ENCODE data around the gene PRKX.
"Not testable (repeated sequence)": the region's sequence is repeated elsewhere in the genome, so short reads cannot be mapped to it uniquely, and the experiment has no call there.

The PRKX gene

DNA sequence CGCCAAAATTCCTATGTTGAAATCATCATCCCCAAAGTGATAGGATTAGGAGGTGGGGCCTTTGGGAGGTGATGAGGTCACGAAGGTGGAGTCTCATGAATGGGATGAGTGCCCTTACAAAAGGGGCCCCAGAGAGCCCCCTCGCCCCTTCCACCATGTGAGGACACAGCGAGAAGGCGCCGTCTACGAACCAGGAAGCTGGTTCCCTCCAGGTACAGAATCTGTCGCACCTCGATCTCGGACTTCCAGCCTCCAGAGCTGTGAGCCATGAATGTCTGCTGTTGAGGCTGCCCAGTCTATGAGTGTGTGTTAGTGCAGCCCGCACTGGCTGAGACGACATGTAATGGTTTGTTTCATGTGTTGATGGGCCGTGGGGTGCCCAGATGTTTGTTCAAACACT, 60.3 kb downstream of the PRKX start:
- no peak for DNase-seq

DNA sequence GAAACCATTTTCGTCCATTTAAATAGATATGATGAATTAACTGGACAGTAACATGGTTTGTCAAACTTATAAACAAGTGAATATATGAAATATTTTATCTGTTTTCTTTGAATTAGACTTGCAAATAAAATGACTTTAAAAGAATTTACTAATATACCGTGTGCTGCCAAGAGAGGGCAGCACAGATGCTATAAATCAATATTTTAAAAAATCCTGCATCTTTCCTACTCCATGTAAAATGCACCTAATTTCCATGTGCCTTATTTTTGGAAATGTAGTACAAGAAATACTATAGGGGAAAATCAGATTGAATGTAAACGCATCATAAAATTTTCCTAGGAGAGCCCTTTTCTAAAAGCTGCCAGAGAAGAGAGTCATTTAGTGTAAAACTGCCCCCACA, 62.2 kb downstream of the PRKX start:
- DNase-seq: no peak

DNA sequence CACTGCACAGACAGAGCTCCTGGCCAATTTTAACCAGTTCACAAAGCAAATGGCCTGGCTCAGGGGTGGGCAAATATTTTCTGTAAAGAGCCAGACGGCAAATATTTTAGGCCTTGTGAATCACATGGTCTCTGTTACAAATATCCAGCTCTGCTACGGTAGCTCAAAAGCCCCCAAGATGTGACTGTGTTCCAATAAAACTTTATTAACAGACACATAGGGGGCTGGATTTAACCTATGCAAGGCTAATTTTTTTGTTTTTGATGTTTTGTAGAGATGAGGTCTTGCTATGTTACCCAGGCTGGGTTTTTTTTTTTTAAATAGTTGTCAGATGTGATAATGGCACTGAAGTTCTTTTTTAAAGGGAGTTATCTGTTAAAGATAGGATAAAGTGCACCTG, 65.4 kb downstream of the PRKX start:
- DNase-seq: no peak

DNA sequence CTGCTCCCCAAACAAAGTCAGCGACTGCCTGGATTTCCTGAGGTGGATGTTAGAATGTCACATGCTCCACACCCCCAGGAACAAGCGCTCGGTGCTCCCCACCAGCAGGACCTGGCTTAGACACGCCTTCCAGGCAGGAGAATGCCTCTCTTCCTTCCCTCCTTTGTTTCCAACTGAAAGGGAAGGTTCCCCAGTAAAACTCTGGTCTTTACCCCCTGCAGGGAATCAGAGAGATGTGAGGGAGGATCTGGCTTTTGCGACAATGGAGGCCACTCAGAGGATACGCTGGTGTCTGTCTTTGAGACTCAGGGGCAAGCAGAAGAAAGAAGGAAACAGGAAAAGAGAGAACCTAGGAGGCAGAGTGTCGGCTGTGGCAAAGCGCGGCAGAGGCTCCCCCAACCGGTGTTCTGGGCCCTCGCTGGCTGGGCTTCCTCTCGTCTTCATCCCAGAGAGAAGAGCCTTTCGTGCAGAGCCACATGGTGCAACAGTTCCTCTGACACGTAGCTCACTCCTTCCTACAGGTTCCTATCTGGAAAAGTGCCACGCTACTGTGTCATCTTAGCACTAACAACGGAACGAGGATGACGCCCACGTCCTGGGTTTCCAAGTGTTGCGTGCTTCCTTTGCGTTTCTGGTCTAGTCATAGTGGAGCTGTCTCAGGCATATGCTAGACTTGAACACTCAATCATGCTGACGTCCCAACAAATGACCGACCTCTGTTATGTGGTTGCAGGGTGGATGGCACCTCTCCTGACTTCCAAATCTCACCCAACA, 73.4 kb downstream of the PRKX start:
- peak in 1 of 51 donors; percentile 6 for DNase-seq

DNA sequence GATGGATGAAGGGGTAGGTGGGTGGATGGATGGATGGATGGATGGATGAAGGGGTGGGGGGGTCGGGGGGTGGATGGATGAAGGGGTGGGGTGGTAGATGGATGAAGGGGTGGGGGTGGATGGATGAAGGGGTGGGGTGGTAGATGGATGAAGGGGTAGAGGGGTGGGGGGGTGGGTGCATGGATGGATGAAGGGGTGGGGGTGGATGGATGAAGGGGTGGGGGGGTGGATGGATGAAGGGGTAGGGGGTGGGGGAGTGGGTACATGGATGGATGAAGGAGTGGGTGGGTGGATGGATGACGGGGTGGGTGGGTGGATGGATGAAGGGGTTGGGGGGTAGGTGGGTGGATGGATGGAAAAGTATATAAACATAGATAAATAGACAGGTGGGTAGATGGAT, 74.2 kb downstream of the PRKX start:
- peak in 1 of 51 donors; percentile 5 for DNase-seq

DNA sequence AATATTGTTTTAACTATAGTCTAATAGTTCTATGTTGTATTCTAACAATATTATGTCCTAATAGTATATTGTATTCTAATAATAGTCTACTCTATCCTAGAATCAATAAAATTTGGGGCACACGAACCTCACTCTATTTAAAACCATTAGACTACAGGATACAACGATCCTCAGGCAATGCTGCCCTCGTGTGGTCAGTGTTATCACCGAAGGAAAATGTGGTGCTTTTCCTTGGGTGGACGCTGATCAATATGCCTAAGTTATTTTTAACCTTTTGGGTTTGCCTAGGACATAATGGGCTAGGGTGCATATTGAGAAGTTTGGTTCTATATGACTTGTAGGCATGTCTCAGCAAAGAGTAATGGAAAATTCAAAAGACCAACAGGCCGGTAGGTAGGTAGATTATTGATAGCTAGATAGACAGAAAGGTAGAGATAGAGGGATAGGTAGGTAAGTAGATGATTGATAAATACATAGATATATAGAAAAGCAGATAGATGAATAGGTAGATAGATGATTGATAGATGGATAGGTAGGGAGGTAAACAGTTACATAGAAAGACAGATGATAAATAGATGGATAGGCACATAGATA, 75.1 kb downstream of the PRKX start:
- DNase-seq: peak in 16 of 51 donors; percentile 0 to 33 (median 3)

DNA sequence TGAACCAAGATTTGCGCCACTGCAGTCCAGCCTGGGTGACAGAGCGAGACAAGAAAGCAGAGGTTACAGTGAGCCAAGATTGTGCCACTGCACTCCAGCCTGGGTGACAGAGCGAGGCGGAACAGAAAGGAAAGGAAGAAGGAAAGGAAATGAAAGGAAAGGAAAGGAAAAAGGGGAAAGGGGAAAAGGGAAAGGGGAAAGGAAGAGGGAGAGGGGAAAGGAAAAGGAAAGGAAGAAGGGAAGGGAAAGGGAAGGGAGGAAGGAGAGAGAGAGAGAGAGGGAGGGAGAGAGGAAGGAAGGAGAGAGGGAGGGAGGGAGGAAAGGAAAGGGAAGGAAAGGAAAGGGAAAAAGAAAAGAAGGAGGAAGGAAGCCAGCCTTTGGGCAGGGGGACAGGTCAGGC, 76.6 kb downstream of the PRKX start:
- no peak for DNase-seq

DNA sequence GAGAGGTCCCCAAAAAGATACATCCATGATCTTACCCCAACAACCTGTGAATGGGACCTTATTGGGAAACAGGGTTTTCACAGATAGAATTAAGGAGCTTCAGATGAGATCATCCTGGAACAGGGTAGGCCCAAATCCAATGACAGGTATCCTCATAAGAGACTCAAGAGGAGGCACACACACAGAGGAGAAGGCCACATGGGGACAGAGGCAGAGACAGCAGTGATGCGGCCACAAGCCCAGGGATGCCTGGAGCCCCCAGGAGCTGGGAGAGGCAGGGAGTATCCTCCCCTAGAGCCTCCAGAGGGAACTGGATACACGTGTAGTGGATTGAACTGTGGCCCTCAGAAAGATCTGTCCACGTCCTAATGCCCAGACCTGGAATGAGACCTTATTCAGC, 82.3 kb downstream of the PRKX start:
- DNase-seq: no peak

DNA sequence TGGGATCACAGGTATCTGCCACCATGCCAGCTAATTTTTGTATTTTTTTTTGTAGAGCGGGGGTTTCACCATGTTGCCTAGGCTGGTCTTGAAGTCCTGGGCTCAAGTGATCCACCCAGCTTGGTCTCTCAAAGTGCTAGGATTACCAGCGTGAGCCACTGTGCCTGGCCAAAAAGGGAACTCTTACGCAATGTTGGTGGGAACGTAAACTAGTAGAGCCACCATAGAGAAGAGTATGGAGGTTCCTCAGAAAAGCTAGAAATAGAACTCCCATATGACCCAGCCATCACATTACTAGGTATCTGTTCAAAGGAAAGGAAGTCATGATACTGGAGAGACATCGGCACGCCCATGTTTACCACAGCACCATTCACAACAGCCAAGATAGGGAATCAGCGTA, 85.9 kb downstream of the PRKX start:
- no peak for DNase-seq

DNA sequence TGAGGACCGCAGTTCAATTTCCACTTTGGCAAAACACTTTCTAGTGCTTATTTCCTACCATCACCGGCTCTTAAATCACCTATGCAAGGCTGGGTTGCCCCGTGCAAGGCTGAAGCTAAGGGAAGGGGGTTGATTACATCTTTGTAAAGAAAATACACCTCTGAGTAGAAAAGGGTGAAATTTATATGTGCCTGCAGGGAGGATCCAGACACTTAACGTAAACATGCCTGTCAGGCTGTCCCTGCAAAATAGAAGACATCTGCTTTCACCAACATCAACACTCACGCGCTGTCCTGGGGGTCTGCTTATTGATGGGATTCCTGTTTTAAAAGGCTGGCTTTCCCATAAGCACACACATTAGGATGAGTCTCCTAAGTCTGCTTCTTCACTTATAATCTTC, 92.0 kb downstream of the PRKX start:
- DNase-seq: no peak

DNA sequence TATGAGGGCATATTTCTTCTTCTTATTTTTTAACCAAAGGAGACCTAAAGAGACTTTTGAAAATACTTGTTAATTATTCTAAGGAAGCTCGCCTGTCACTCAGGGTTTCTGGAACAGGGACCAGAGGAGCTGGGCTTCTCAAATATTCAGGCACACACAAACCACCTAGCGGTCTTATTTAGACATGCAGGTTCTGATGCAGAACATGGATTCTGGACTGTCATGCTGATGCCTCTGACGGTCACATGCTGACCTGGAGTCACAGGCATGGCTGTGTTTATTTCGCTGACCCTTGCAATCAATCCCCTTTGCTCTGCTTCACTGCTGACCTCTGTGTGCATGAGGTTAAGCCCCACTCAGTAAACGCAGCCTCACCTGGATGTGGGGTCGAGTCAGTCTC, 101.7 kb downstream of the PRKX start:
- not testable (repeated sequence) for DNase-seq

DNA sequence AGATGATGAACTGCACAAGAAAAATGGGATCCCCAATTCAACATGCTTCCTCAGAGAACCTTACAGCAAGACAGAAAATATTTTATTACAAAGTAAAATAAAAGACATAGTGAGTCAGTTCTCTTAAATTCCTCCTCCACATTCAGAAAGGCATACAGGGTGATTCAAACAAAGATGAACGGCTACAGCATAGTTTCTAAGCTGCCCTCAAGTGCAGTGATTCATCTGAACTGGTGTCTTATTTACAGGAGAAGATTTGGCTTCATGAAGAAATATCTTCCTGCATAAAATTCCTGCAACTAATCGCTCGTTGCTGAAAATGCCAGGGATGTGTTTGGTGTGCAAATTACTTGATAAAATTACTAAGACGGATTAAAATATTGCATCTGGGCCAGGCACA, 103.6 kb downstream of the PRKX start:
- DNase-seq: no peak

DNA sequence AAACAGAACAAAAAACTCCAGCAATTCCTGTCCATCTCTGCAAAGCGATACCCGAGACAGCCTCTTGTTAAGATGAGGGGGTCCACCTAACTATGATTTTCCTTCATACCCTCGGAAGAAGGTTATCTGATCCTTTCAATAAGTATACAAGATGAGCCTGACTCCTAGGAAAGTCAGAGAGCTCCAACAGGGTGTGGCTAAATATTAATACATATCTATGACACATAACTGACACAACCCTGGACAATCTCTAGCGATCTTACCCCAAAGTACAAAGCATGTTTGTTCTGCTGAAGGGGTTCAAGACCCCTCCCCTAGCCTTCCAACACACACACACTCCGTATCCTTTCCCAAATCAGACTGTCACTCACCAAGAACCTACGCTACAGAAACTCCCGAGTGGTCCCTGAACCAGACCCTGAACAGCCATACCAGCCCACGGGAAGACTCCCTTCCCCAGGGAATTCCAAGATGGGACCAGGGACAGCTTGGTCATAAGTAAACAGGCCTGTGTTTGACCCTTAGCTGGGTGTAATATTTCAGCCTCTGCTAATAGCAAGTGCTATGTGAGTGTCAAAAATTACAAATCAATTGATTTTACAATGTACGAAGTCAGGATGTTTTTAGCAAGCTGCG, 110.3 kb downstream of the PRKX start:
- DNase-seq: no peak

DNA sequence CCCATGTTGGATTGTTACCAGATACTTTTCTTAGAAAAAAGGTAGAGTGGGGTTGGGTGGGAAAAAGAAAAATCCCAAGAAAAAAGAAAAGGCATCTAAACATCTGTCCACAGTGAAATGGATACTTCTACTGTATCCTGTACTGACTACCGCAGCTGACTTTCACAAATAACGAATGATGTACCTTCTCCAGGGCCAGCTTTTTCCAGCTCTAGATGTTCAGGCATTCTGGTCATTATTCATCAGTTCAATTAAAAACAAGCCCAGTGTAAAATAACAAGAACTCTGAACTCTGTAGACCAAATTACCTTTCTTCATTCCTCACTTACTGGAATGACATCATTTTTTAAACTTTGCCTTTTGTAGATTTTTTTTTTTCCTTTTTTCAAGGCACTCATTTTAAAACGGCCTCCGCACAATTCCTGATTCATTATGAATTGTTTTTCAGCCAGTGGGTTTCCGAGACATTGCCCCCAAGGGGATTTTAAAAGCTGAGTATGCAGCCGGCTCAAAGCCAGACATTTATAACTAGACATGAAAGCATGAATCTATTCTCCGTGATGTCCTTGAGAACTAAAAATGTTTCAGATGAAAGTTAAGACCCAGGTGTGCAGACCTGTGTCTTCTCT, 113.5 kb downstream of the PRKX start:
- DNase-seq: no peak

DNA sequence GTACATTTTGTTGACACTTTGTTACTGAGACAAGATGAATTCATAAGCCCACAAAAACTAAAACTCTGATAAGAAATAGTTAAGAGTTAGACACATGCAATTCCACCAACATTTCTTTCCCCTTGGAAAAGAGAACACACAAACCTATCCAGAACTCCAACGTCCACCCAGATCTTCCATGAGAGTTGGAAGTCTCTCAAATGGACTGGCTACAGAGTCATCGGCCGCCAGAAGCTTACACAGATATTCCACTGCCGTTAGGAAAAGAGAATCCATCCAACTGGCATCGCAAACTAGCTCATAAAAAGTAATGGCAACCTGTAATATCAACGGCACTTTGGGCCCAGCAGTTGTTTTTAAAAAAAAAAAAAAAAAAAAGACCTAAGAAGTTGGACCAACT, 114.7 kb downstream of the PRKX start:
- no peak for DNase-seq

DNA sequence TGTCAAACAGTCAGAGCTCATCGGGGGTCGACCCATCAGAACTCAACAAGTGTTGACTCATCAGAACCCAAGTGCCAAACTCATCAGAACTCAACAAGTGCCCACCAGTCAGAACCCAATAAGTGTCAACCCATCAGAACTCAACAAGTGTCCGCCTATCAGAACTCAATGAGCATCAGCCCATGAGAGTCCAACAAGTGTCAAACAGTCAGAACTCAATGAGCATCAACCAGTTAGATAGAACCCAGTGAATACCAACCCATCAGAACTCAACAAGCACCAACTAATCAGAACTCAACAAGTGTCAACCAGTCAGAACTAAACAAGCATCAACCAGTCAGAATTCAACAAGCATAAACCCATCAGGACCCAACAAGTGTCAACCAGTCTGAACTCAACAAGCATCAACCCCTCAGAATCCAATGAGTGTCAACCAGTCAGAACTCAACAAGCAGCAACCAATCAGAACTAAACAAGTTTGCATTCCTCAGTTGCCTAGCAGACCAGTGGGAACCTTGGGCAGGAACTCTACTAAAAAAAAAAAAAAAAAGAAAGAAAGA, 115.3 kb downstream of the PRKX start:
- no peak for DNase-seq

DNA sequence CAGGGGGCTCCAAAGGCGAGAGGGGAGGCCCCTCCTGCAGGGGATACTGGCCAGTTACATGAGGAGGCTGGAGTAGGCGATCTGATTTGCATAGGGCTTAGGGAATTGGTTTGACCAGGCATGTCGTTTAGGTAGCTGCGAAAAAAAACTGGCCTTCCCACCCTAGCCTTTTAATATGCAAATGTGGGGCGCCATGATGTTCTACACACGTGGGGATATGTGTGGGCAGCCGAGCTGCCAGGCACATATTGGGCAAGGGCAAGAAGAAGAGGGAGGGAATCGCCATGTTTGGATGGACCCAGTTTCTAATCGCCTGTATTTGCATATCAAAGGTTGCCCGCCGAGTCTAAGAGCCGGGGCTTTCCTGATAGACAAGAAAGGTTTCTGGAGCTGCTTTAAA, 121.3 kb downstream of the PRKX start:
- no peak for DNase-seq

DNA sequence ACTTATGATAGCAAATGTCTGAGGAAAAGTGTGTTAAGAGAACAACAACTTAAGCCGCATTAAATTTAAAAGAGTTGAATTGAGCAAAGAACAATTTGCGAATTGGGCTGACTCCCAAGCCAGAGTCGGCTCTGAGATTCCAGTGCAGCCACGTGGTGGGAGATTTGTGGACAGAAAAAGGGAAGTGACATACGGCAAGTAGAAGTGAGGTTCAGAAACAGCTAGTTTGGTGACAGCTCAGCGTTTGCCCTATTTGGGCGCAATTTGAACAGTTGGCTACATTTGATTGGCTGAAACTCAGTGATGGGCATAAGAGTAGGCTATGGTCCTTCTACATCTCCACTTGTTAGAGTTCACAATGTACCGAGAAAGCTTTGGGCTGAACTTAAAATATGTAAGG, 124.0 kb downstream of the PRKX start:
- DNase-seq: no peak

DNA sequence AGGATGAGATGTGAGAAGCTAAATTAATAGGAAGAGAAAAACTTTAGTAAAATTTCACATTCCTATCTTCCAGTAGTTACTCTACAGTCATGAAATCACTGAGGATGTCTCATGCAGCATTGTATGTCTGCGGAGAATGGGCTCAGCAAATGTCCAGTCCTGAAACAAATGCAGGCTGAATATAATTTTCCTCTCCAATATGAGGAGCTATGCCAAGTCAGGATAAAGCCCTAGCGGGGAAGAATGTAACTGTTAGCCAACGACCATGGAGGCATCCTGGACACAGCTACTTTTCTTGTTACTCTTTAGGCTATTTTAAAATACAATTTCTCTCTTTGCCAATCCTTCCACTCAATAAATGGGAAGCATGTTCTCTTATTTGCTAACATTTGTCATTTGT, 127.7 kb downstream of the PRKX start:
- DNase-seq: no peak

DNA sequence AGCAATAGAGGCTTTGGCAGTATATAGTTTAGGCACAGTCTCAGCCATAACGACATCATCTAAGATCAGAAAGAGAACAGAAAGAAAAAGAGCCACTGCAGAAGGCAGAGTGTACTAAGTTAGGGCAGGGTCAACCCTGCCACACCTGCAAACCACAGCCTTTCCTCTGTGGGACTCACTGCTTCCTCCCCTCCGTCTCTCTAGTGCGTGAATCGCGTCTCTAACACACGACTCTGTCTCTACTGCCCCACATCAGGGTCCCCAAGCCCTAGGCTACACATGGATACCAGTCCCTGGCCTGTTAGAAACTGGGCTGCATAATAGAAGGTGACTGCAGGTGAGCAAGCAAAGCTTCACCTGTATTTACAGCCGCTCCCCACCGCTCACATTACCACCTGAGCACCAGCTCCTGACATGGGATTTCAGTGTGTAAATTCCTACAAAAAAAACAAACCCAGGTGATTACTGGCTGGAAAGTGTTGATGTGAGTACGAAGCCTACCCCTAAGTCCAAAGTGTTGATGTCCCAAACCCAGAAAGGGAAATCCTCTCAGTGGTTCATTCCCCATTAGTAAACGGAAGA, 128.9 kb downstream of the PRKX start:
- no peak for DNase-seq

DNA sequence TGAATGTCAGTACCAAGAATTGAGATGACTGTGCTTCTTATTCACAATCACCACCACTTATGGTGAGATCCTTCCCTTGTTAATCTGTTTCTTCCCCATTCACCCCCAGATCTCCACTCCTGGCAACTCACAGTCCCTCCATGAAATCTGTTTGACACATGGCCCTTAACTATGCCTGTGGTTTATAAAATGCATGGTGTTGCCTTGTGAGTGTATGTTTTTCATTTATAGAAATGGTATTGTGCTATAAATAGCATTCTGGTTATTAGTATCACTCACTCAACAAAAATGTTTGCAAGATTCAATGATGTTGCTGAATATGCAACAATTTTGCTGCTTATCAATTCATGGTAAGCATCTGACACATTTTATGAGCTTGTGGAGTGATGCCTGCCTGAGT, 131.0 kb downstream of the PRKX start:
- DNase-seq: no peak

DNA sequence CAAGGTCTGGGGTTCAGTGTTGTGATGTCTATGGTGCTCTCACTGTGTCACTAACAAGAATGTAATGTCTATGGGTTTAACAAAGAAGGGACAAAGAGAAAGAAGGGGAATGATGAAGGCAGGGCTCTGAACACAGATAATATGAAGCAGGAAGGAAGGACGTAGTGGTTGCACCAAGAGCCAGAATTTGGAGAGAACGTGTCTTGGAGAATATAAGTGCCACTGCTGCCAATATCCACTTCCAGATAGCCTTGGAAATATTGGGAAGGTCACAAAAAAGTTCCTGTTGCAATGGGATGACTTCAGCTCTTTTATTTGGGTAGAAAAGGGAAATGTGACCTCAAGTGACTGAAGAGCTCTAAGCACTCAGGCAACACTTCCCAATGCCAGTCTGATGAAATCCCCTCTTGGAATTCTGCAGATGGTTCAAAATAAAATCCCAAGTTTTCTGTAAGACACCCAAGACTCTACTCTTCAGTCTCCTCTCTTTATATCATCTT, 131.8 kb downstream of the PRKX start:
- DNase-seq: no peak

All from hypothalamus (tissue), 51 donors.